IPS DF 4.7 (cell line): ENCODE data around the gene TGM6.
"Not testable (repeated sequence)": the region's sequence is repeated elsewhere in the genome, so short reads cannot be mapped to it uniquely, and the experiment has no call there.

ENCODE experiments used
- DNase-seq: peaks from one replicate; pipeline ENCODE4 v3.0.0-alpha.2; 2013; ENCODE audit warnings: low spot score; ENCODE audit errors: extremely low read depth

TGM6 gene

GRCh38 chr20:2397595-2398145 lies 17.0 kb downstream of the TGM6 start:
- DNase-seq: no peak

- no peak for DNase-seq
These were observed 17.7 kb downstream of the TGM6 start for GRCh38 chr20:2398449-2398848.

GRCh38 chr20:2399390-2399789 lies 18.7 kb downstream of the TGM6 start:
- DNase-seq: no peak

GRCh38 chr20:2400290-2400689 lies 19.6 kb downstream of the TGM6 start:
- DNase-seq: no peak

- no peak for DNase-seq
These were observed 20.8 kb downstream of the TGM6 start for GRCh38 chr20:2401527-2401926.

- no peak for DNase-seq
These were observed 21.7 kb downstream of the TGM6 start for GRCh38 chr20:2402271-2402980.

- no peak for DNase-seq
These were observed 22.8 kb downstream of the TGM6 start for GRCh38 chr20:2403291-2404052.

- no peak for DNase-seq
These were observed 25.0 kb downstream of the TGM6 start for GRCh38 chr20:2405693-2406065.

GRCh38 chr20:2407355-2407754 lies 26.7 kb downstream of the TGM6 start:
- DNase-seq: not testable (repeated sequence)

GRCh38 chr20:2408111-2408510 lies 27.4 kb downstream of the TGM6 start:
- DNase-seq: no peak

- no peak for DNase-seq
These were observed 36.0 kb downstream of the TGM6 start for GRCh38 chr20:2416541-2417212.

GRCh38 chr20:2417213-2417541 lies 36.5 kb downstream of the TGM6 start:
- no peak for DNase-seq

- no peak for DNase-seq
These were observed 37.7 kb downstream of the TGM6 start for GRCh38 chr20:2418388-2418787.

GRCh38 chr20:2420510-2420909 lies 39.8 kb downstream of the TGM6 start:
- DNase-seq: no peak

- no peak for DNase-seq
These were observed 40.5 kb downstream of the TGM6 start for GRCh38 chr20:2421247-2421646.

- DNase-seq: no peak
These were observed 48.4 kb downstream of the TGM6 start for GRCh38 chr20:2429051-2429450.

- DNase-seq: no peak
These were observed 49.8 kb downstream of the TGM6 start for GRCh38 chr20:2430538-2430937.

GRCh38 chr20:2431185-2431584 lies 50.5 kb downstream of the TGM6 start:
- no peak for DNase-seq

GRCh38 chr20:2446845-2447244 lies 66.1 kb downstream of the TGM6 start:
- DNase-seq: no peak

GRCh38 chr20:2449386-2449785 lies 68.7 kb downstream of the TGM6 start:
- DNase-seq: no peak

GRCh38 chr20:2451422-2451821 lies 70.7 kb downstream of the TGM6 start:
- no peak for DNase-seq
